DND-41 (cell line): Measurements from ENCODE around the gene C17orf50.

Experiments used
- ATAC-seq: fragments of 200-7000 bp; cut with Tn5 transposase; 3 replicates; pipeline ENCODE4 v1.9.1; 2021; ENCODE audit warnings: low read depth; ENCODE audit not compliant: insufficient read depth
- DNase-seq: peaks from one replicate; pipeline ENCODE4 v3.0.0-alpha.2; 2020
- H2AFZ ChIP-seq: 2 replicates; pipeline ENCODE4 v1.6.0; 2012; ENCODE audit warnings: low read depth, low read length
- H3K27ac ChIP-seq: 2 replicates; pipeline ENCODE4 v1.5.1; 2012; ENCODE audit warnings: low read length, inconsistent platforms
- H3K27me3 ChIP-seq: fragments of 200-600 bp; sonication (generic); 2 replicates; pipeline ENCODE4 v1.6.0; 2012; ENCODE audit warnings: low read length, mild to moderate bottlenecking, inconsistent platforms; ENCODE audit not compliant: insufficient read depth, poor library complexity
- H3K36me3 ChIP-seq: 2 replicates; pipeline ENCODE4 v1.5.1; 2012; ENCODE audit warnings: low read length, inconsistent platforms; ENCODE audit not compliant: insufficient read depth
- H3K4me1 ChIP-seq: 2 replicates; pipeline ENCODE4 v1.5.1; 2012; ENCODE audit warnings: mild to moderate bottlenecking, low read length; ENCODE audit not compliant: insufficient read depth
- H3K4me2 ChIP-seq: 2 replicates; pipeline ENCODE4 v1.6.0; 2012; ENCODE audit warnings: mild to moderate bottlenecking, moderate library complexity, low read length, inconsistent platforms; ENCODE audit not compliant: insufficient read depth
- H3K4me3 ChIP-seq, 2 experiments: fragments of 200-600 bp in 1 of 2; shearing (Covaris generic) in 1 of 2; 2 replicates each; pipeline ENCODE4 v1.5.1; 2012 to 2016; ENCODE audit warnings: inconsistent platforms in 2 of 2, low read length in 2 of 2, mild to moderate bottlenecking in 2 of 2, low read depth in 1 of 2, moderate library complexity in 1 of 2
- H3K79me2 ChIP-seq: 2 replicates; pipeline ENCODE4 v1.6.0; 2012; ENCODE audit warnings: low read length, inconsistent platforms; ENCODE audit not compliant: insufficient read depth
- H3K9ac ChIP-seq: 2 replicates; pipeline ENCODE4 v1.6.0; 2012; ENCODE audit warnings: low read depth, mild to moderate bottlenecking, inconsistent platforms, low read length, moderate library complexity
- H3K9me3 ChIP-seq: 2 replicates; pipeline ENCODE4 v1.5.1; 2012; ENCODE audit warnings: low read length, moderate library complexity, mild to moderate bottlenecking, inconsistent platforms; ENCODE audit not compliant: insufficient read depth, severe bottlenecking
- H4K20me1 ChIP-seq: 2 replicates; pipeline ENCODE4 v1.6.0; 2012; ENCODE audit warnings: low read length; ENCODE audit not compliant: insufficient read depth
- CTCF ChIP-seq: IDR thresholded peaks from 2 replicates; pipeline ENCODE4 v1.5.1; 2012; ENCODE audit warnings: borderline replicate concordance, low read length, moderate library complexity, mild to moderate bottlenecking; ENCODE audit not compliant: poor library complexity, severe bottlenecking; ENCODE audit errors: extremely low read depth
- EZH2 ChIP-seq: IDR thresholded peaks from 3 replicates; pipeline ENCODE4 v1.6.1; 2012; ENCODE audit warnings: borderline replicate concordance, low read depth, mild to moderate bottlenecking, moderate library complexity, low read length, inconsistent platforms; ENCODE audit not compliant: severe bottlenecking

C17orf50 gene

GRCh38 chr17:35793257-35793656 lies 32.6 kb downstream of the C17orf50 start:
- H3K36me3 ChIP-seq = no peaks in the 10 kb centered on the region
- no peak for ATAC-seq
- H3K27me3 ChIP-seq = peaks cover 68% of the 10 kb centered on the region

GRCh38 chr17:35795007-35795870 lies 34.6 kb downstream of the C17orf50 start, which contains the start of gene MMP28:
TSS of gene MMP28 (minus strand) at chr17:35795641. CDS start at chr17:35795377, 264 bp downstream.
- Histone ChIP-seq H3K79me2 (no peaks in the 10 kb centered on the region), H3K4me2 (peak within 1 kb of the TSS; percentile 40), H4K20me1 (no peaks in the 10 kb centered on the region), H3K4me3 (no peak within 1 kb of the TSS), H3K27ac (no peak within 1 kb of the TSS), H3K9me3 (no peaks in the 10 kb centered on the region), H3K27me3 (peaks cover 58% of the 10 kb centered on the region), H2AFZ (no peak within 1 kb of the TSS), H3K36me3 (no peaks in the 10 kb centered on the region), H3K4me1 (0 out of 2 replicates have a peak, but pooled peaks cover 3% of the 10 kb centered on the region), H3K9ac (no peak within 1 kb of the TSS)
- ATAC-seq (peak; percentile 78), DNase-seq (no peak)
- TF ChIP-seq EZH2 (no peak), CTCF (no peak)

More at GRCh38 chr17:35793257-35793656, 32.6 kb downstream of the C17orf50 start:
- Histone ChIP-seq H3K9me3 (no peaks in the 10 kb centered on the region), H2AFZ (no peak overlapping the region), H3K4me3 (no peak overlapping the region), H3K4me1 (0 out of 2 replicates have a peak, but pooled peaks cover 3% of the 10 kb centered on the region), H3K27ac (no peak overlapping the region), H3K4me2 (no peak overlapping the region), H3K79me2 (no peaks in the 10 kb centered on the region), H3K9ac (no peak overlapping the region), H4K20me1 (no peaks in the 10 kb centered on the region)
- no peak for DNase-seq
- TF ChIP-seq CTCF (no peak), EZH2 (no peak)

GRCh38 chr17:35795871-35796265 lies 35.2 kb downstream of the C17orf50 start:
- Histone ChIP-seq H3K27me3 (peaks cover 53% of the 10 kb centered on the region), H3K4me3 (no peak overlapping the region), H4K20me1 (no peaks in the 10 kb centered on the region), H3K79me2 (no peaks in the 10 kb centered on the region), H3K4me1 (0 out of 2 replicates have a peak, but pooled peaks cover 3% of the 10 kb centered on the region), H3K4me2 (peak overlapping the region; percentile 40; the same call in 1 of the 2 replicates), H3K9me3 (no peaks in the 10 kb centered on the region), H3K9ac (no peak overlapping the region), H3K27ac (no peak overlapping the region), H3K36me3 (no peaks in the 10 kb centered on the region), H2AFZ (no peak overlapping the region)
- no peak for ATAC-seq
- no peak for DNase-seq
- TF ChIP-seq CTCF = no peak
- TF ChIP-seq EZH2 = no peak
